Endothelial cell of umbilical vein (primary cell): ENCODE measurements around the gene DDX42. TPM values are rescaled to one million over a fixed set of nuclear protein-coding genes. Genes with fewer than 3 reads are reported as not detected.

Source experiments
- BruUV-seq: library from RNA; stranded (reverse); fragments of 400-500 nt; replicated peaks from 2 replicates; lab custom pipeline; 2021; lab: Mats Ljungman, UMichigan
- CTCF ChIA-PET: fragments of 300-600, 350-600 bp; sonication (Branson Sonifier 250); formaldehyde crosslinking; loops from one replicate; lab custom pipeline; 2021; ENCODE audit warnings: antibody characterized with exemption, inconsistent platforms; lab: Charles Lee
- POLR2A ChIA-PET: fragments of 300-600, 350-600 bp; sonication (Branson Sonifier 250); formaldehyde crosslinking; loops from one replicate; lab custom pipeline; 2021; ENCODE audit warnings: antibody characterized with exemption, inconsistent platforms; lab: Charles Lee
- DNase-seq: peaks from one replicate; pipeline ENCODE4 v3.0.0-alpha.2; 2011; ENCODE audit warnings: low read depth, low spot score
- FAIRE-seq: peaks from 2 replicates; lab custom pipeline; 2011; peaks lifted over from hg19 to GRCh38; lab: Jason Lieb, UNC
- H2AFZ ChIP-seq: 2 replicates; pipeline ENCODE4 v1.6.0; 2012; ENCODE audit warnings: low read depth, low read length, control low read depth, inconsistent platforms
- H3K27ac ChIP-seq: 2 replicates; pipeline ENCODE4 v1.5.1; 2011; ENCODE audit warnings: low read depth, mild to moderate bottlenecking, control low read depth, low read length, moderate library complexity; ENCODE audit not compliant: insufficient read depth
- H3K27me3 ChIP-seq, 2 experiments: 2 replicates each; pipeline versions ENCODE4 v1.6.0 to v1.6.1; 2011; ENCODE audit warnings: low read length in 2 of 2, mixed read lengths in 1 of 2; ENCODE audit not compliant: control insufficient read depth in 2 of 2, insufficient read depth in 2 of 2
- H3K36me3 ChIP-seq, 2 experiments: 2 replicates in 1 of 2; 3 replicates in 1 of 2; pipeline ENCODE4 v1.5.1; 2011; ENCODE audit warnings: low read length in 2 of 2, mild to moderate bottlenecking in 1 of 2, moderate library complexity in 1 of 2; ENCODE audit not compliant: control insufficient read depth in 2 of 2, insufficient read depth in 2 of 2; ENCODE audit errors: extremely low read depth in 1 of 2
- H3K4me1 ChIP-seq: 3 replicates; pipeline ENCODE4 v1.5.1; 2011; ENCODE audit warnings: mild to moderate bottlenecking, low read length; ENCODE audit not compliant: control insufficient read depth, insufficient read depth; ENCODE audit errors: extremely low read depth
- H3K4me2 ChIP-seq: 2 replicates; pipeline ENCODE4 v1.6.1; 2011; ENCODE audit warnings: low read length, control low read depth, mixed read lengths; ENCODE audit not compliant: insufficient read depth
- H3K4me3 ChIP-seq, 3 experiments: fragments of 200-600 bp in 1 of 3; sonication (generic), shearing (Covaris generic) in 1 of 3; replicated peaks in 1 of 3; 2 replicates each; pipeline ENCODE4 v1.5.1; 2011 to 2016; ENCODE audit warnings: control low read depth in 3 of 3, low read length in 3 of 3, mild to moderate bottlenecking in 2 of 3, inconsistent platforms in 1 of 3, low read depth in 1 of 3, moderate library complexity in 1 of 3; ENCODE audit not compliant: insufficient read depth in 1 of 3
- H3K79me2 ChIP-seq: 2 replicates; pipeline ENCODE4 v1.6.0; 2012; ENCODE audit warnings: low read length, inconsistent platforms; ENCODE audit not compliant: control insufficient read depth, insufficient read depth
- H3K9ac ChIP-seq: replicated peaks from 2 replicates; pipeline ENCODE3; 2011; ENCODE audit warnings: low read length, control low read depth; ENCODE audit not compliant: insufficient read depth; ENCODE audit errors: extremely low read depth
- H3K9me1 ChIP-seq: replicated peaks from 3 replicates; pipeline ENCODE4 v1.6.0; 2011; ENCODE audit warnings: mild to moderate bottlenecking, low read length; ENCODE audit not compliant: control insufficient read depth, insufficient read depth; ENCODE audit errors: extremely low read depth
- H3K9me3 ChIP-seq: replicated peaks from 2 replicates; pipeline ENCODE4 v1.5.1; 2012; ENCODE audit warnings: low read length, inconsistent platforms; ENCODE audit not compliant: control insufficient read depth, insufficient read depth
- H4K20me1 ChIP-seq: replicated peaks from 2 replicates; pipeline ENCODE3; 2011; ENCODE audit warnings: mild to moderate bottlenecking, low read length; ENCODE audit not compliant: control insufficient read depth, insufficient read depth; ENCODE audit errors: extremely low read depth
- EZH2 ChIP-seq: IDR thresholded peaks from 2 replicates; pipeline ENCODE4 v1.6.1; 2012; ENCODE audit warnings: borderline replicate concordance, low read depth, mild to moderate bottlenecking, moderate library complexity, low read length, inconsistent platforms; ENCODE audit not compliant: severe bottlenecking
- FOS ChIP-seq: IDR thresholded peaks from 2 replicates; pipeline ENCODE4 v1.6.1; 2011; ENCODE audit warnings: mild to moderate bottlenecking, low read length, moderate library complexity, borderline replicate concordance; ENCODE audit not compliant: insufficient read depth
- GATA2 ChIP-seq: IDR thresholded peaks from 2 replicates; pipeline ENCODE4 v1.7.0; 2011; ENCODE audit warnings: low read depth, mild to moderate bottlenecking, moderate library complexity, mixed read lengths, low read length; ENCODE audit not compliant: insufficient read length, insufficient read depth
- JUN ChIP-seq: IDR thresholded peaks from 2 replicates; pipeline ENCODE4 v1.6.1; 2011; ENCODE audit warnings: borderline replicate concordance, low read depth; ENCODE audit not compliant: insufficient read length, insufficient read depth
- MYC ChIP-seq: IDR thresholded peaks from one replicate; pipeline ENCODE4 v1.6.1; 2011; ENCODE audit warnings: mild to moderate bottlenecking, low read depth, low read length
- POLR2A ChIP-seq: IDR thresholded peaks from 2 replicates; pipeline ENCODE4 v1.6.1; 2012; ENCODE audit warnings: low read depth, mild to moderate bottlenecking, control low read depth, low read length
- POLR2AphosphoS5 ChIP-seq: IDR thresholded peaks from 2 replicates; pipeline ENCODE4 v1.6.1; 2012; ENCODE audit warnings: low read depth, mild to moderate bottlenecking, control low read depth, low read length, moderate library complexity; ENCODE audit not compliant: insufficient read depth
- dilution Hi-C: fragments of 300-500 bp; cut with MboI; formaldehyde crosslinking; loops from one replicate; pipeline ENCODE4 v1.15.0; 2019; ENCODE audit warnings: low sequenced_read_pairs; ENCODE audit not compliant: extremely low pct_ligation_motif_present
- intact Hi-C: fragments of 100-400 bp; cut with micrococcal nuclease; formaldehyde crosslinking; loops from one replicate; pipeline ENCODE4 v1.10.0; 2022
- polyA plus RNA-seq, 4 experiments: library from polyadenylated mRNA; depleted of rRNA in 3 of 4; stranded (reverse) in 3 of 4; unstranded in 1 of 4; fragments of >200 nt; gene quantifications; 2 replicates each; pipeline versions ENCODE4 v1.2.1 to v1.2.3, GENCODE V29; 2011 to 2012; ENCODE audit warnings: missing spikeins in 1 of 4
- total RNA-seq: library from RNA; stranded (reverse); gene quantifications from 2 replicates; pipeline ENCODE4 v1.2.3, GENCODE V29; 2021
- TF ChIP-seq, protein P1 (sequence below), 2 donors: IDR thresholded peaks; 1 replicate in 1 of 2; 2 replicates in 1 of 2; pipeline ENCODE4 v1.5.1; 2011; ENCODE audit warnings: low read length in 2 of 2, mild to moderate bottlenecking in 2 of 2, moderate library complexity in 2 of 2, control low read depth in 1 of 2, inconsistent platforms in 1 of 2, low read depth in 1 of 2; ENCODE audit not compliant: insufficient read depth in 1 of 2; ENCODE audit errors: extremely low read depth in 1 of 2
- TF ChIP-seq, protein P2 (sequence below): IDR thresholded peaks from 2 replicates; pipeline ENCODE4 v1.6.1; 2011; ENCODE audit not compliant: insufficient read depth, insufficient read length

The DDX42 gene
- total and polyA plus RNA-seq, 2 donors (not counting 3 experiments of a cell fraction or from before 2014, with no cell fraction given) = 48.1 to 124 TPM

DNA sequence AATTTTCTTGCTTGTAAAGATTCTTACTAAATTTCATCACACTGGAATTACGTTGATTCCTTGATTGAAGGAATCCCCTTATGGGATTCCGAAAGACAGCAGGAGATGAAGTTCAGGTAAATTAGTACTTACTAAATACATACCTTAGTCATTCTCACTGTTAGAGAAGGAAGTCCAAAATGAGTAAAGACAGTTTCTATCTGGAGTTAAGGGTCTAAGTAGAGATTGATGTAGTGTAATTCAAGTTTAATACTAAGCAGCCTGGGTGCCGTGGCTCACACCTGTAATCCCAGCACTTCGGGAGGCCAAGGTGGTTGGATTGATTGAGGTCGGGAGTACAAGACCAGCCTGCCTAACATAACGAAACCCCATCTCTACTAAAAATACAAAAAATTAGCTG, 9.6 kb downstream of the DDX42 start:
- no peak for DNase-seq
- intact Hi-C loops = no loop called here
- Histone ChIP-seq H3K4me1 (peaks cover 10% of the 10 kb centered on the region), H3K4me3 (no peak overlapping the region), H3K27ac (no peak overlapping the region), H3K9ac (no peak overlapping the region), H3K9me3 (no peaks in the 10 kb centered on the region), H4K20me1 (peaks cover 13% of the 10 kb centered on the region), H3K27me3 (no peaks in the 10 kb centered on the region), H3K79me2 (peaks cover 80% of the 10 kb centered on the region), H3K9me1 (no peaks in the 10 kb centered on the region), H3K36me3 (peaks cover 3 to 13% of the 10 kb centered on the region in 2 experiments), H3K4me2 (no peak overlapping the region), H2AFZ (no peak overlapping the region)
- dilution Hi-C loops = no loop called here
- ChIA-PET POLR2A (no interaction called here), CTCF (interaction anchor here (1.0 to 1.4 kb wide), 3 partner anchors 9 to 52 kb away, joined by 3 to 7 read pairs (median 4); partner anchors contain the start of gene DDX42)
- TF ChIP-seq, protein P1, sequence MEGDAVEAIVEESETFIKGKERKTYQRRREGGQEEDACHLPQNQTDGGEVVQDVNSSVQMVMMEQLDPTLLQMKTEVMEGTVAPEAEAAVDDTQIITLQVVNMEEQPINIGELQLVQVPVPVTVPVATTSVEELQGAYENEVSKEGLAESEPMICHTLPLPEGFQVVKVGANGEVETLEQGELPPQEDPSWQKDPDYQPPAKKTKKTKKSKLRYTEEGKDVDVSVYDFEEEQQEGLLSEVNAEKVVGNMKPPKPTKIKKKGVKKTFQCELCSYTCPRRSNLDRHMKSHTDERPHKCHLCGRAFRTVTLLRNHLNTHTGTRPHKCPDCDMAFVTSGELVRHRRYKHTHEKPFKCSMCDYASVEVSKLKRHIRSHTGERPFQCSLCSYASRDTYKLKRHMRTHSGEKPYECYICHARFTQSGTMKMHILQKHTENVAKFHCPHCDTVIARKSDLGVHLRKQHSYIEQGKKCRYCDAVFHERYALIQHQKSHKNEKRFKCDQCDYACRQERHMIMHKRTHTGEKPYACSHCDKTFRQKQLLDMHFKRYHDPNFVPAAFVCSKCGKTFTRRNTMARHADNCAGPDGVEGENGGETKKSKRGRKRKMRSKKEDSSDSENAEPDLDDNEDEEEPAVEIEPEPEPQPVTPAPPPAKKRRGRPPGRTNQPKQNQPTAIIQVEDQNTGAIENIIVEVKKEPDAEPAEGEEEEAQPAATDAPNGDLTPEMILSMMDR (IDR thresholded peaks at IDR 0.05; ENCODE audit: extremely low read depth in 1 of 2, insufficient read depth in 1 of 2, low read depth in 1 of 2, low read length in 2 of 2) = no peak
- TF ChIP-seq EZH2 (no peak), POLR2A (no peak), POLR2AphosphoS5 (no peak), GATA2 (no peak), FOS (no peak), MYC (no peak), JUN (no peak)
- TF ChIP-seq, protein P2, sequence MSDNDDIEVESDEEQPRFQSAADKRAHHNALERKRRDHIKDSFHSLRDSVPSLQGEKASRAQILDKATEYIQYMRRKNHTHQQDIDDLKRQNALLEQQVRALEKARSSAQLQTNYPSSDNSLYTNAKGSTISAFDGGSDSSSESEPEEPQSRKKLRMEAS = no peak
- no TSS peak for BruUV-seq
- no peak for FAIRE-seq
